Thoracic aorta (tissue), 2 donors: ENCODE data around the gene LRCH3. TPM values are rescaled to one million over a fixed set of nuclear protein-coding genes. Genes with fewer than 3 reads are reported as not detected.

Source experiments
- ATAC-seq: fragments of 150-250 bp; one replicate; pipeline ENCODE4 v1.8.0; 2017; ENCODE audit warnings: low read depth; ENCODE audit not compliant: insufficient number of reproducible peaks, low FRiP score
- DNase-seq: peaks from one replicate; pipeline ENCODE4 v3.0.0-alpha.2; 2020; ENCODE audit warnings: low spot score
- H3K27ac ChIP-seq, 2 donors: fragments of 200-600 bp; sonication (generic); 1 replicate in 1 of 2; 2 replicates in 1 of 2; pipeline ENCODE4 v1.5.1; 2016; ENCODE audit warnings: mild to moderate bottlenecking in 2 of 2, moderate library complexity in 2 of 2
- H3K27me3 ChIP-seq: fragments of 200-600 bp; sonication (generic); replicated peaks from 2 replicates; pipeline ENCODE4 v1.6.0; 2016; ENCODE audit warnings: mild to moderate bottlenecking; ENCODE audit not compliant: insufficient read depth
- H3K36me3 ChIP-seq: fragments of 200-600 bp; sonication (generic); one replicate; pipeline ENCODE4 v1.5.1; 2016
- H3K4me1 ChIP-seq, 2 donors: fragments of 200-600 bp; sonication (generic); 1 replicate in 1 of 2; 2 replicates in 1 of 2; pipeline versions ENCODE4 v1.5.1 to v1.6.0; 2016; ENCODE audit warnings: low read depth in 2 of 2, mild to moderate bottlenecking in 1 of 2; ENCODE audit not compliant: control insufficient read depth in 1 of 2
- H3K4me3 ChIP-seq: fragments of 200-600 bp; sonication (generic); 2 replicates; pipeline ENCODE4 v1.5.1; 2016; ENCODE audit warnings: mild to moderate bottlenecking
- H3K9me3 ChIP-seq: fragments of 200-600 bp; sonication (generic); 2 replicates; pipeline ENCODE4 v1.5.1; 2016
- CTCF ChIP-seq: fragments of 200-600 bp; sonication (generic); IDR thresholded peaks from one replicate; pipeline ENCODE4 v1.5.1; 2019; ENCODE audit warnings: antibody characterized with exemption
- total RNA-seq, 2 donors: library from RNA; depleted of rRNA; stranded (reverse); fragments of >200 nt; gene quantifications; one replicate each; pipeline versions ENCODE4 v1.1.0 to v1.2.3, GENCODE V29; 2016

LRCH3 gene
- total RNA-seq, 2 donors from 2014 or later, result 66.7 to 87.6 TPM

GRCh38 chr3:197889204-197889930, 98.3 kb downstream of the LRCH3 start:
- Histone ChIP-seq H3K4me1 (no peaks in the 10 kb centered on the region), H3K27ac (no peak overlapping the region), H3K4me3 (no peak overlapping the region), H3K36me3 (peaks cover 14% of the 10 kb centered on the region), H3K9me3 (no peaks in the 10 kb centered on the region), H3K27me3 (no peaks in the 10 kb centered on the region)
- DNase-seq, result no peak
- TF ChIP-seq CTCF, result no peak
- no peak for ATAC-seq

GRCh38 chr3:197890693-197891092, 99.6 kb downstream of the LRCH3 start:
- H3K4me1 ChIP-seq, result no peaks in the 10 kb centered on the region
- no peak for TF ChIP-seq CTCF
- peaks cover 6% of the 10 kb centered on the region for H3K36me3 ChIP-seq
- DNase-seq (no peak), ATAC-seq (no peak)
- no peak overlapping the region for H3K27ac ChIP-seq
- no peaks in the 10 kb centered on the region for H3K9me3 ChIP-seq
- no peak overlapping the region for H3K4me3 ChIP-seq
- H3K27me3 ChIP-seq, result no peaks in the 10 kb centered on the region

- no peaks in the 10 kb centered on the region for H3K9me3 ChIP-seq
- H3K27me3 ChIP-seq, result no peaks in the 10 kb centered on the region
- ATAC-seq (no peak), DNase-seq (no peak)
- no peaks in the 10 kb centered on the region for H3K4me1 ChIP-seq
- H3K4me3 ChIP-seq, result no peak overlapping the region
- TF ChIP-seq CTCF, result no peak
- peaks cover 6% of the 10 kb centered on the region for H3K36me3 ChIP-seq
- no peak overlapping the region for H3K27ac ChIP-seq
Observed at GRCh38 chr3:197892162-197892561, 101.1 kb downstream of the LRCH3 start.

GRCh38 chr3:197896421-197896820, 105.4 kb downstream of the LRCH3 start:
- Histone ChIP-seq H3K4me3 (no peak overlapping the region), H3K27me3 (no peaks in the 10 kb centered on the region), H3K9me3 (no peaks in the 10 kb centered on the region), H3K4me1 (no peaks in the 10 kb centered on the region), H3K36me3 (no peaks in the 10 kb centered on the region), H3K27ac (no peak overlapping the region)
- DNase-seq (no peak), ATAC-seq (no peak)
- TF ChIP-seq CTCF, result no peak

GRCh38 chr3:197899833-197900478, 108.9 kb downstream of the LRCH3 start:
- Histone ChIP-seq H3K27me3 (no peaks in the 10 kb centered on the region), H3K36me3 (no peaks in the 10 kb centered on the region), H3K9me3 (no peaks in the 10 kb centered on the region), H3K4me3 (no peak overlapping the region), H3K27ac (no peak overlapping the region), H3K4me1 (no peaks in the 10 kb centered on the region)
- no peak for TF ChIP-seq CTCF
- no peak for ATAC-seq
- DNase-seq, result no peak
